HepG2 (cell line): ENCODE measurements around the gene CEBPB. TPM values are rescaled to one million over a fixed set of nuclear protein-coding genes. Genes with fewer than 3 reads are reported as not detected.

Source experiments
- ATF2 ChIP-seq: sonication (generic); formaldehyde crosslinking; IDR thresholded peaks from 2 replicates; pipeline ENCODE4 v1.4.0; 2020; ENCODE audit warnings: missing genetic modification reagents
- CREB1 ChIP-seq, 2 experiments: fragments of 450-650 bp in 1 of 2; IDR thresholded peaks; 2 replicates each; pipeline ENCODE4 v1.6.1; 2016 to 2017; ENCODE audit warnings: control low read depth in 1 of 2, mild to moderate bottlenecking in 1 of 2, missing compliant biosample characterization in 1 of 2, missing genetic modification characterization in 1 of 2
- PHF20 ChIP-seq: sonication (generic); formaldehyde crosslinking; IDR thresholded peaks from 2 replicates; pipeline ENCODE4 v1.5.0; 2020; ENCODE audit warnings: mild to moderate bottlenecking, missing genetic modification reagents
- POGK ChIP-seq: sonication (generic); formaldehyde crosslinking; conservative IDR thresholded peaks from 2 replicates; pipeline ENCODE4 v1.8.0; 2022; ENCODE audit warnings: mild to moderate bottlenecking, moderate library complexity, missing genetic modification reagents
- POLR2AphosphoS2 ChIP-seq: IDR thresholded peaks from 2 replicates; pipeline ENCODE4 v1.6.1; 2011; ENCODE audit warnings: low read depth, low read length, improper control_type of control experiment
- POLR2AphosphoS5 ChIP-seq: IDR thresholded peaks from 2 replicates; pipeline ENCODE4 v1.6.1; 2012; ENCODE audit warnings: low read depth, low read length
- SIN3A ChIP-seq: IDR thresholded peaks from 2 replicates; pipeline ENCODE4 v1.6.1; 2011; ENCODE audit warnings: low read depth, mild to moderate bottlenecking, control low read depth, low read length, borderline replicate concordance
- SMARCC2 ChIP-seq: fragments of 450-650 bp; IDR thresholded peaks from 2 replicates; pipeline ENCODE4 v1.6.1; 2017; ENCODE audit warnings: antibody characterized with exemption, mild to moderate bottlenecking
- ZBTB2 ChIP-seq: sonication (generic); formaldehyde crosslinking; IDR thresholded peaks from 2 replicates; pipeline ENCODE4 v1.8.0; 2022; ENCODE audit warnings: low read depth, missing genetic modification reagents
- ZNF572 ChIP-seq: sonication (generic); formaldehyde crosslinking; IDR thresholded peaks from 2 replicates; pipeline ENCODE4 v1.5.1; 2020; ENCODE audit warnings: mild to moderate bottlenecking, missing genetic modification reagents
- ZNF7 ChIP-seq: IDR thresholded peaks from 2 replicates; pipeline ENCODE4 v1.6.1; 2016; ENCODE audit warnings: missing biosample characterization, missing genetic modification reagents
- polyA plus RNA-seq, 8 experiments: library from polyadenylated mRNA; depleted of rRNA in 3 of 8; stranded (reverse) in 7 of 8; unstranded in 1 of 8; fragments of >200 nt; fragmentation: Illumina TruSeq in 4 of 8; extraction: Trizol in 4 of 8; gene quantifications; 2 replicates each; pipeline versions ENCODE4 v1.2.1 to v1.2.3, GENCODE V29; 2011 to 2016; ENCODE audit warnings: low read depth in 4 of 8, missing spikeins in 1 of 8, mixed read lengths in 1 of 8; ENCODE audit not compliant: insufficient read depth in 1 of 8
- total RNA-seq, 5 experiments: library from RNA; depleted of rRNA; stranded (reverse); fragments of >200 nt; fragmentation: Illumina TruSeq; extraction: Trizol; gene quantifications; 2 replicates each; pipeline ENCODE4 v1.2.3, GENCODE V29; 2016; ENCODE audit warnings: low read depth in 1 of 5
- TF ChIP-seq, protein P1 (sequence below): sonication (generic); formaldehyde crosslinking; IDR thresholded peaks from 2 replicates; pipeline ENCODE4 v1.5.0; 2020; ENCODE audit warnings: missing genetic modification reagents
- TF ChIP-seq, protein P2 (sequence below): sonication (generic); formaldehyde crosslinking; IDR thresholded peaks from 2 replicates; pipeline ENCODE4 v1.5.0; 2020; ENCODE audit warnings: missing genetic modification reagents, mild to moderate bottlenecking, borderline replicate concordance
- TF ChIP-seq, protein P3 (sequence below): sonication (generic); formaldehyde crosslinking; IDR thresholded peaks from 2 replicates; pipeline ENCODE4 v1.5.0; 2020; ENCODE audit warnings: mild to moderate bottlenecking, missing genetic modification reagents, borderline replicate concordance
- TF ChIP-seq, protein P4 (sequence below): sonication (generic); formaldehyde crosslinking; IDR thresholded peaks from 2 replicates; pipeline ENCODE4 v1.4.0; 2020; ENCODE audit warnings: missing genetic modification reagents

Gene CEBPB
- total and polyA plus RNA-seq, 2 of the 13 experiments (the other 11 are each of a cell fraction or from before 2014, with no cell fraction given) = 18.5 to 28.2 TPM

- TF ChIP-seq POGK (CRISPR knock-in tag) = no peak
- TF ChIP-seq, protein P1, sequence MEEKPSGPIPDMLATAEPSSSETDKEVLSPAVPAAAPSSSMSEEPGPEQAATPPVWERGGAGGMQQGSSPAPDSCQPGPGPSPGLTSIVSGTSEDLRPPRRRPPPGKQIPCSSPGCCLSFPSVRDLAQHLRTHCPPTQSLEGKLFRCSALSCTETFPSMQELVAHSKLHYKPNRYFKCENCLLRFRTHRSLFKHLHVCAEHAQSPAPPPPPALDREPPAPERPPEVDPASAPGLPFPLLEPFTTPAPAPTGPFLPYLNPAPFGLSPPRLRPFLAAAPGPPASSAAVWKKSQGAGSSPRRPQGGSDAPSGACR (CRISPR knock-in tag) = peak; percentile 84
- TF ChIP-seq, protein P2, sequence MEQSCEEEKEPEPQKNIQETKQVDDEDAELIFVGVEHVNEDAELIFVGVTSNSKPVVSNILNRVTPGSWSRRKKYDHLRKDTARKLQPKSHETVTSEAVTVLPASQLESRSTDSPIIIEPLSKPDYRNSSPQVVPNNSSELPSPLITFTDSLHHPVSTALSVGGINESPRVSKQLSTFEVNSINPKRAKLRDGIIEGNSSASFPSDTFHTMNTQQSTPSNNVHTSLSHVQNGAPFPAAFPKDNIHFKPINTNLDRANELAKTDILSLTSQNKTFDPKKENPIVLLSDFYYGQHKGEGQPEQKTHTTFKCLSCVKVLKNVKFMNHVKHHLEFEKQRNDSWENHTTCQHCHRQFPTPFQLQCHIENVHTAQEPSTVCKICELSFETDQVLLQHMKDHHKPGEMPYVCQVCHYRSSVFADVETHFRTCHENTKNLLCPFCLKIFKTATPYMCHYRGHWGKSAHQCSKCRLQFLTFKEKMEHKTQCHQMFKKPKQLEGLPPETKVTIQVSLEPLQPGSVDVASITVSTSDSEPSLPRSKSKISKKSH (CRISPR knock-in tag) = peak; percentile 3
- TF ChIP-seq, protein P3, sequence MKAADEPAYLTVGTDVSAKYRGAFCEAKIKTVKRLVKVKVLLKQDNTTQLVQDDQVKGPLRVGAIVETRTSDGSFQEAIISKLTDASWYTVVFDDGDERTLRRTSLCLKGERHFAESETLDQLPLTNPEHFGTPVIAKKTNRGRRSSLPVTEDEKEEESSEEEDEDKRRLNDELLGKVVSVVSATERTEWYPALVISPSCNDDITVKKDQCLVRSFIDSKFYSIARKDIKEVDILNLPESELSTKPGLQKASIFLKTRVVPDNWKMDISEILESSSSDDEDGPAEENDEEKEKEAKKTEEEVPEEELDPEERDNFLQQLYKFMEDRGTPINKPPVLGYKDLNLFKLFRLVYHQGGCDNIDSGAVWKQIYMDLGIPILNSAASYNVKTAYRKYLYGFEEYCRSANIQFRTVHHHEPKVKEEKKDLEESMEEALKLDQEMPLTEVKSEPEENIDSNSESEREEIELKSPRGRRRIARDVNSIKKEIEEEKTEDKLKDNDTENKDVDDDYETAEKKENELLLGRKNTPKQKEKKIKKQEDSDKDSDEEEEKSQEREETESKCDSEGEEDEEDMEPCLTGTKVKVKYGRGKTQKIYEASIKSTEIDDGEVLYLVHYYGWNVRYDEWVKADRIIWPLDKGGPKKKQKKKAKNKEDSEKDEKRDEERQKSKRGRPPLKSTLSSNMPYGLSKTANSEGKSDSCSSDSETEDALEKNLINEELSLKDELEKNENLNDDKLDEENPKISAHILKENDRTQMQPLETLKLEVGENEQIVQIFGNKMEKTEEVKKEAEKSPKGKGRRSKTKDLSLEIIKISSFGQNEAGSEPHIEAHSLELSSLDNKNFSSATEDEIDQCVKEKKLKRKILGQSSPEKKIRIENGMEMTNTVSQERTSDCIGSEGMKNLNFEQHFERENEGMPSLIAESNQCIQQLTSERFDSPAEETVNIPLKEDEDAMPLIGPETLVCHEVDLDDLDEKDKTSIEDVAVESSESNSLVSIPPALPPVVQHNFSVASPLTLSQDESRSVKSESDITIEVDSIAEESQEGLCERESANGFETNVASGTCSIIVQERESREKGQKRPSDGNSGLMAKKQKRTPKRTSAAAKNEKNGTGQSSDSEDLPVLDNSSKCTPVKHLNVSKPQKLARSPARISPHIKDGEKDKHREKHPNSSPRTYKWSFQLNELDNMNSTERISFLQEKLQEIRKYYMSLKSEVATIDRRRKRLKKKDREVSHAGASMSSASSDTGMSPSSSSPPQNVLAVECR (CRISPR knock-in tag) = no peak
- TF ChIP-seq, protein P4, sequence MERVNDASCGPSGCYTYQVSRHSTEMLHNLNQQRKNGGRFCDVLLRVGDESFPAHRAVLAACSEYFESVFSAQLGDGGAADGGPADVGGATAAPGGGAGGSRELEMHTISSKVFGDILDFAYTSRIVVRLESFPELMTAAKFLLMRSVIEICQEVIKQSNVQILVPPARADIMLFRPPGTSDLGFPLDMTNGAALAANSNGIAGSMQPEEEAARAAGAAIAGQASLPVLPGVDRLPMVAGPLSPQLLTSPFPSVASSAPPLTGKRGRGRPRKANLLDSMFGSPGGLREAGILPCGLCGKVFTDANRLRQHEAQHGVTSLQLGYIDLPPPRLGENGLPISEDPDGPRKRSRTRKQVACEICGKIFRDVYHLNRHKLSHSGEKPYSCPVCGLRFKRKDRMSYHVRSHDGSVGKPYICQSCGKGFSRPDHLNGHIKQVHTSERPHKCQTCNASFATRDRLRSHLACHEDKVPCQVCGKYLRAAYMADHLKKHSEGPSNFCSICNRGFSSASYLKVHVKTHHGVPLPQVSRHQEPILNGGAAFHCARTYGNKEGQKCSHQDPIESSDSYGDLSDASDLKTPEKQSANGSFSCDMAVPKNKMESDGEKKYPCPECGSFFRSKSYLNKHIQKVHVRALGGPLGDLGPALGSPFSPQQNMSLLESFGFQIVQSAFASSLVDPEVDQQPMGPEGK (CRISPR knock-in tag) = peak; percentile 62; the same call in 1 of the 2 replicates
- peak; percentile 37; the same call in 1 of the 2 replicates for TF ChIP-seq POLR2AphosphoS5
- TF ChIP-seq ZBTB2 (CRISPR knock-in tag) = no peak
- no peak for TF ChIP-seq CREB1 (IDR thresholded peaks at IDR 0.05)
- no peak for TF ChIP-seq CREB1 (CRISPR knock-in tag; IDR thresholded peaks at IDR 0.05)
- no peak for TF ChIP-seq SMARCC2
- no peak for TF ChIP-seq ZNF7 (CRISPR knock-in tag)
- no peak for TF ChIP-seq ATF2 (CRISPR knock-in tag)
- peak; percentile 32; the same call in 1 of the 2 replicates for TF ChIP-seq SIN3A
- 0 out of 2 replicates have a peak, but pooled peaks have one; percentile 6 for TF ChIP-seq ZNF572
- TF ChIP-seq POLR2AphosphoS2 = no peak
- no peak for TF ChIP-seq PHF20 (CRISPR knock-in tag)
These were observed 864 bp upstream of the CEBPB start (continued) for GRCh38 chr20:50189681-50190250.
